Activated B cell treated with CpG ODN at 0.5 μM for 24 hours (primary cell): ENCODE data around the gene SERAC1. TPM values are rescaled to one million over a fixed set of nuclear protein-coding genes. Genes with fewer than 3 reads are reported as not detected.
"Not testable (repeated sequence)": the region's sequence is repeated elsewhere in the genome, so short reads cannot be mapped to it uniquely, and the experiment has no call there.

ENCODE experiments used
- ATAC-seq: fragments of 200-7000 bp; cut with Tn5 transposase; one replicate; pipeline ENCODE4 v1.10.0; 2021; ENCODE audit warnings: low read depth, mild to moderate bottlenecking, moderate library complexity
- CTCF ChIA-PET: fragments of 350-600 bp; sonication (Branson Sonifier 250); formaldehyde crosslinking; loops from one replicate; lab custom pipeline; 2021; ENCODE audit warnings: antibody characterized with exemption; lab: Charles Lee
- POLR2A ChIA-PET: fragments of 350-600 bp; sonication (Branson Sonifier 250); formaldehyde crosslinking; loops from one replicate; lab custom pipeline; 2021; ENCODE audit warnings: antibody characterized with exemption; lab: Charles Lee
- DNase-seq: peaks from one replicate; pipeline ENCODE4 v3.0.0; 2022
- H3K27ac Mint-ChIP-seq: one replicate; pipeline ENCODE4 v1.8.0; 2020; ENCODE audit warnings: mixed read lengths
- H3K27me3 Mint-ChIP-seq: one replicate; pipeline ENCODE4 v1.8.0; 2021; ENCODE audit warnings: mixed read lengths
- H3K36me3 Mint-ChIP-seq: one replicate; pipeline ENCODE4 v1.8.0; 2021; ENCODE audit warnings: low read depth, mixed read lengths
- H3K4me1 Mint-ChIP-seq: one replicate; pipeline ENCODE4 v1.8.0; 2021; ENCODE audit warnings: mixed read lengths
- H3K4me3 Mint-ChIP-seq: one replicate; pipeline ENCODE4 v1.8.0; 2020; ENCODE audit warnings: mild to moderate bottlenecking, mixed read lengths
- H3K9me3 Mint-ChIP-seq: one replicate; pipeline ENCODE4 v1.8.0; 2020; ENCODE audit warnings: mixed read lengths
- CTCF ChIP-seq: fragments of 200-600 bp; IDR thresholded peaks from one replicate; pipeline ENCODE4 v1.8.0; 2022; ENCODE audit warnings: antibody characterized with exemption, mild to moderate bottlenecking
- intact Hi-C: fragments of 100-400 bp; cut with micrococcal nuclease; formaldehyde crosslinking; loops from one replicate; pipeline ENCODE4 v1.15.1; 2024
- total RNA-seq: library from RNA; stranded (reverse); gene quantifications from 2 replicates; pipeline ENCODE4 v1.2.3, GENCODE V29; 2022

The SERAC1 gene
- total RNA-seq, 1 donor from 2014 or later, result 3.0 TPM

- CTCF ChIA-PET, result no interaction called here
- Mint-ChIP-seq H3K4me1 (no peaks in the 10 kb centered on the region), H3K36me3 (peaks cover 48% of the 10 kb centered on the region), H3K27ac (no peak overlapping the region), H3K9me3 (no peaks in the 10 kb centered on the region), H3K4me3 (no peak overlapping the region), H3K27me3 (no peaks in the 10 kb centered on the region)
- DNase-seq (no peak), ATAC-seq (no peak)
- TF ChIP-seq CTCF, result no peak
- intact Hi-C loops, result no loop called here
- POLR2A ChIA-PET, result no interaction called here
These were observed 23.7 kb upstream of the SERAC1 start for GRCh38 chr6:158191761-158192160.

GRCh38 chr6:158191032-158191431 is 23.0 kb upstream of the SERAC1 start:
- Mint-ChIP-seq H3K27ac (no peak overlapping the region), H3K4me3 (no peak overlapping the region), H3K9me3 (no peaks in the 10 kb centered on the region), H3K36me3 (peaks cover 54% of the 10 kb centered on the region), H3K27me3 (no peaks in the 10 kb centered on the region), H3K4me1 (no peaks in the 10 kb centered on the region)
- POLR2A ChIA-PET, result no interaction called here
- DNase-seq (no peak), ATAC-seq (no peak)
- CTCF ChIA-PET, result no interaction called here
- TF ChIP-seq CTCF, result no peak
- intact Hi-C loops, result no loop called here

GRCh38 chr6:158188591-158188990 is 20.5 kb upstream of the SERAC1 start:
- CTCF ChIA-PET, result no interaction called here
- TF ChIP-seq CTCF, result no peak
- no peaks in the 10 kb centered on the region for H3K9me3 Mint-ChIP-seq

GRCh38 chr6:158185729-158186456 is 17.8 kb upstream of the SERAC1 start:
- H3K27ac Mint-ChIP-seq, result no peak overlapping the region
- no peak for TF ChIP-seq CTCF
- intact Hi-C loops, result no loop called here
- no peaks in the 10 kb centered on the region for H3K9me3 Mint-ChIP-seq
- peaks cover 56% of the 10 kb centered on the region for H3K36me3 Mint-ChIP-seq
- no peaks in the 10 kb centered on the region for H3K4me1 Mint-ChIP-seq
- H3K27me3 Mint-ChIP-seq, result no peaks in the 10 kb centered on the region
- no peak for DNase-seq
- POLR2A ChIA-PET, result no interaction called here
- CTCF ChIA-PET, result no interaction called here
- no peak overlapping the region for H3K4me3 Mint-ChIP-seq
- ATAC-seq, result no peak

More at GRCh38 chr6:158188591-158188990, 20.5 kb upstream of the SERAC1 start:
- H3K4me1 Mint-ChIP-seq, result no peaks in the 10 kb centered on the region
- H3K36me3 Mint-ChIP-seq, result peaks cover 59% of the 10 kb centered on the region
- intact Hi-C loops, result no loop called here
- POLR2A ChIA-PET, result no interaction called here
- ATAC-seq (no peak), DNase-seq (no peak)
- no peak overlapping the region for H3K27ac Mint-ChIP-seq
- H3K27me3 Mint-ChIP-seq, result no peaks in the 10 kb centered on the region
- H3K4me3 Mint-ChIP-seq, result no peak overlapping the region

GRCh38 chr6:158184608-158185007 is 16.5 kb upstream of the SERAC1 start:
- POLR2A ChIA-PET, result no interaction called here
- H3K36me3 Mint-ChIP-seq, result peaks cover 64% of the 10 kb centered on the region
- TF ChIP-seq CTCF, result no peak

GRCh38 chr6:158183174-158183972 is 15.3 kb upstream of the SERAC1 start:
- H3K4me1 Mint-ChIP-seq, DNase-seq, H3K27ac Mint-ChIP-seq, H3K4me3 Mint-ChIP-seq, POLR2A ChIA-PET, intact Hi-C loops, H3K27me3 Mint-ChIP-seq, H3K9me3 Mint-ChIP-seq, ATAC-seq, CTCF ChIA-PET: not testable (repeated sequence)
- H3K36me3 Mint-ChIP-seq, result peaks cover 73% of the 10 kb centered on the region

More at GRCh38 chr6:158184608-158185007, 16.5 kb upstream of the SERAC1 start:
- CTCF ChIA-PET, result no interaction called here
- peaks cover 4% of the 10 kb centered on the region for H3K4me1 Mint-ChIP-seq
- intact Hi-C loops, result no loop called here
- H3K27ac Mint-ChIP-seq, result no peak overlapping the region
- no peak for ATAC-seq
- no peak overlapping the region for H3K4me3 Mint-ChIP-seq
- no peak for DNase-seq
- H3K27me3 Mint-ChIP-seq, result no peaks in the 10 kb centered on the region
- H3K9me3 Mint-ChIP-seq, result no peaks in the 10 kb centered on the region

- H3K4me3 Mint-ChIP-seq, ATAC-seq, intact Hi-C loops, H3K27me3 Mint-ChIP-seq, H3K4me1 Mint-ChIP-seq, H3K27ac Mint-ChIP-seq, POLR2A ChIA-PET, CTCF ChIA-PET, DNase-seq, H3K9me3 Mint-ChIP-seq: not testable (repeated sequence)
- H3K36me3 Mint-ChIP-seq, result peaks cover 52% of the 10 kb centered on the region
These were observed 9.7 kb upstream of the SERAC1 start for GRCh38 chr6:158177712-158178111.
